Measurements from ENCODE around the gene CA14. TPM values are rescaled to one million over a fixed set of nuclear protein-coding genes. Genes with fewer than 3 reads are reported as not detected.

CA14 gene
- total and polyA plus RNA-seq, 9 of the 15 experiments (the other 6 are each of a cell fraction or from before 2014, with no cell fraction given), result 0.13 to 0.57 (median 0.26) TPM; not detected in 1

DNA sequence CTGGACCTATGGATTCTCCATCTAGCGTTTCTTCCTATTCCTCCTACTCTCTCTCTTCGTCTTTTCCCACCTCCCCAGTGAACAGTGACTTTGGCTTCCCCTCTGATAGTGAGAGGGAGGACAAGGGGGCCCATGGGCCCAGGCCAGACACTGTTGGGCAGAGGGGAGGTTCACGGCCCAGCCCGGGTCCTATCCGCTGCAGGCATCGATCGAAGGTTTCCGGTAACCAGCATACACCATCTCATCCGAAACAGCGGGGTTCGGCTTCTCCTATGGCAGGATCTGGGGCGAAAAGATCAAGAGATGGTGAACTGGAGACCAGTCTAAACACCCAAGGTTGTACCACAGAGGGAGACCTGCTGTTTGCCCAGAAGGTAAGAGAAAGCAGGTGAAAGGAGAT lies 25.7 kb downstream of the CA14 start:
- POLR2A ChIA-PET, result no interaction called here
- DNase-seq (ENCODE audit: extremely low read depth in 1 of 4, low spot score in 3 of 4) (no peak), FAIRE-seq (no peak), ATAC-seq (no peak)
- Histone ChIP-seq H4K20me1 (replicated peaks; ENCODE audit: control insufficient read depth, insufficient read depth, low read length) (no peaks in the 10 kb centered on the region), H3K9me1 (ENCODE audit: control insufficient read depth, insufficient read depth, low read length) (no peaks in the 10 kb centered on the region), H3K36me3 (ENCODE audit: control insufficient read depth, insufficient read depth, low read length) (no peaks in the 10 kb centered on the region), H3K27me3 (ENCODE audit: control insufficient read depth in 2 of 2, insufficient read depth in 2 of 2, low read length in 2 of 2) (no peaks in the 10 kb centered on the region), H3K4me1 (replicated peaks in 1 of 2; ENCODE audit: control insufficient read depth in 2 of 2, insufficient read depth in 2 of 2, low read length in 2 of 2) (peaks cover 2 to 14% of the 10 kb centered on the region in 2 experiments; a peak in 4 of 5 replicates), H3K4me3 (no peak overlapping the region), H3K27ac (ENCODE audit: extremely low read depth, low read depth, low read length) (no peak overlapping the region), H2AFZ (ENCODE audit: low read depth, low read length) (no peak overlapping the region; the same call in 1 of the 2 replicates), H3K4me2 (ENCODE audit: insufficient read depth, low read length) (no peak overlapping the region), H3K9ac (ENCODE audit: insufficient read depth in 1 of 2, low read depth in 2 of 2, low read length in 2 of 2) (no peak overlapping the region), H3K79me2 (ENCODE audit: control insufficient read depth, insufficient read depth, low read length) (no peaks in the 10 kb centered on the region), H3K9me3 (replicated peaks; ENCODE audit: control insufficient read depth, insufficient read depth, low read depth, low read length) (no peaks in the 10 kb centered on the region)
- no TSS peak for BruUV-seq (replicated peaks)
- intact Hi-C loops (cut with micrococcal nuclease), result no loop called here
- in situ Hi-C loops (cut with MboI), result no loop called here
- WGBS (ENCODE audit: insufficient coverage, low coverage, missing lambda C conversion rate), result 72% methylated on average over 10 of the region's 12 CpGs
- CTCF ChIA-PET (ENCODE audit: low intra/inter-chr PET ratio), result no interaction called here
- TF ChIP-seq PTTG1 (tag; IDR thresholded peaks at IDR 0.05; ENCODE audit: low read depth), result no peak
- no peak for TF ChIP-seq FIP1L1 (IDR thresholded peaks at IDR 0.05; ENCODE audit: low read depth, low read length, poor library complexity, severe bottlenecking)
- TF ChIP-seq POLR2AphosphoS5 (IDR thresholded peaks at IDR 0.05; ENCODE audit: control insufficient read depth, insufficient read depth, low read depth, low read length), result no peak
- TF ChIP-seq, protein P1, sequence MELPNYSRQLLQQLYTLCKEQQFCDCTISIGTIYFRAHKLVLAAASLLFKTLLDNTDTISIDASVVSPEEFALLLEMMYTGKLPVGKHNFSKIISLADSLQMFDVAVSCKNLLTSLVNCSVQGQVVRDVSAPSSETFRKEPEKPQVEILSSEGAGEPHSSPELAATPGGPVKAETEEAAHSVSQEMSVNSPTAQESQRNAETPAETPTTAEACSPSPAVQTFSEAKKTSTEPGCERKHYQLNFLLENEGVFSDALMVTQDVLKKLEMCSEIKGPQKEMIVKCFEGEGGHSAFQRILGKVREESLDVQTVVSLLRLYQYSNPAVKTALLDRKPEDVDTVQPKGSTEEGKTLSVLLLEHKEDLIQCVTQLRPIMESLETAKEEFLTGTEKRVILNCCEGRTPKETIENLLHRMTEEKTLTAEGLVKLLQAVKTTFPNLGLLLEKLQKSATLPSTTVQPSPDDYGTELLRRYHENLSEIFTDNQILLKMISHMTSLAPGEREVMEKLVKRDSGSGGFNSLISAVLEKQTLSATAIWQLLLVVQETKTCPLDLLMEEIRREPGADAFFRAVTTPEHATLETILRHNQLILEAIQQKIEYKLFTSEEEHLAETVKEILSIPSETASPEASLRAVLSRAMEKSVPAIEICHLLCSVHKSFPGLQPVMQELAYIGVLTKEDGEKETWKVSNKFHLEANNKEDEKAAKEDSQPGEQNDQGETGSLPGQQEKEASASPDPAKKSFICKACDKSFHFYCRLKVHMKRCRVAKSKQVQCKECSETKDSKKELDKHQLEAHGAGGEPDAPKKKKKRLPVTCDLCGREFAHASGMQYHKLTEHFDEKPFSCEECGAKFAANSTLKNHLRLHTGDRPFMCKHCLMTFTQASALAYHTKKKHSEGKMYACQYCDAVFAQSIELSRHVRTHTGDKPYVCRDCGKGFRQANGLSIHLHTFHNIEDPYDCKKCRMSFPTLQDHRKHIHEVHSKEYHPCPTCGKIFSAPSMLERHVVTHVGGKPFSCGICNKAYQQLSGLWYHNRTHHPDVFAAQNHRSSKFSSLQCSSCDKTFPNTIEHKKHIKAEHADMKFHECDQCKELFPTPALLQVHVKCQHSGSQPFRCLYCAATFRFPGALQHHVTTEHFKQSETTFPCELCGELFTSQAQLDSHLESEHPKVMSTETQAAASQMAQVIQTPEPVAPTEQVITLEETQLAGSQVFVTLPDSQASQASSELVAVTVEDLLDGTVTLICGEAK (IDR thresholded peaks at IDR 0.05), result no peak
- TF ChIP-seq, protein P1 (CRISPR knock-in tag; IDR thresholded peaks at IDR 0.05), result no peak
- TF ChIP-seq ZNF174 (CRISPR knock-in tag; IDR thresholded peaks at IDR 0.05), result no peak
- TF ChIP-seq SPI1 (IDR thresholded peaks at IDR 0.05; ENCODE audit: borderline replicate concordance, low read depth, low read length), result no peak
- TF ChIP-seq, protein P2, sequence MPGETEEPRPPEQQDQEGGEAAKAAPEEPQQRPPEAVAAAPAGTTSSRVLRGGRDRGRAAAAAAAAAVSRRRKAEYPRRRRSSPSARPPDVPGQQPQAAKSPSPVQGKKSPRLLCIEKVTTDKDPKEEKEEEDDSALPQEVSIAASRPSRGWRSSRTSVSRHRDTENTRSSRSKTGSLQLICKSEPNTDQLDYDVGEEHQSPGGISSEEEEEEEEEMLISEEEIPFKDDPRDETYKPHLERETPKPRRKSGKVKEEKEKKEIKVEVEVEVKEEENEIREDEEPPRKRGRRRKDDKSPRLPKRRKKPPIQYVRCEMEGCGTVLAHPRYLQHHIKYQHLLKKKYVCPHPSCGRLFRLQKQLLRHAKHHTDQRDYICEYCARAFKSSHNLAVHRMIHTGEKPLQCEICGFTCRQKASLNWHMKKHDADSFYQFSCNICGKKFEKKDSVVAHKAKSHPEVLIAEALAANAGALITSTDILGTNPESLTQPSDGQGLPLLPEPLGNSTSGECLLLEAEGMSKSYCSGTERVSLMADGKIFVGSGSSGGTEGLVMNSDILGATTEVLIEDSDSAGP (CRISPR knock-in tag; IDR thresholded peaks at IDR 0.05), result no peak
- TF ChIP-seq, protein P3, sequence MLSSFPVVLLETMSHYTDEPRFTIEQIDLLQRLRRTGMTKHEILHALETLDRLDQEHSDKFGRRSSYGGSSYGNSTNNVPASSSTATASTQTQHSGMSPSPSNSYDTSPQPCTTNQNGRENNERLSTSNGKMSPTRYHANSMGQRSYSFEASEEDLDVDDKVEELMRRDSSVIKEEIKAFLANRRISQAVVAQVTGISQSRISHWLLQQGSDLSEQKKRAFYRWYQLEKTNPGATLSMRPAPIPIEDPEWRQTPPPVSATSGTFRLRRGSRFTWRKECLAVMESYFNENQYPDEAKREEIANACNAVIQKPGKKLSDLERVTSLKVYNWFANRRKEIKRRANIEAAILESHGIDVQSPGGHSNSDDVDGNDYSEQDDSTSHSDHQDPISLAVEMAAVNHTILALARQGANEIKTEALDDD (IDR thresholded peaks at IDR 0.05), result no peak
- no peak for TF ChIP-seq ZNF778 (CRISPR knock-in tag; IDR thresholded peaks at IDR 0.05)

All from K562 (cell line).